ENCODE measurements around the gene BNIP5.

DNA sequence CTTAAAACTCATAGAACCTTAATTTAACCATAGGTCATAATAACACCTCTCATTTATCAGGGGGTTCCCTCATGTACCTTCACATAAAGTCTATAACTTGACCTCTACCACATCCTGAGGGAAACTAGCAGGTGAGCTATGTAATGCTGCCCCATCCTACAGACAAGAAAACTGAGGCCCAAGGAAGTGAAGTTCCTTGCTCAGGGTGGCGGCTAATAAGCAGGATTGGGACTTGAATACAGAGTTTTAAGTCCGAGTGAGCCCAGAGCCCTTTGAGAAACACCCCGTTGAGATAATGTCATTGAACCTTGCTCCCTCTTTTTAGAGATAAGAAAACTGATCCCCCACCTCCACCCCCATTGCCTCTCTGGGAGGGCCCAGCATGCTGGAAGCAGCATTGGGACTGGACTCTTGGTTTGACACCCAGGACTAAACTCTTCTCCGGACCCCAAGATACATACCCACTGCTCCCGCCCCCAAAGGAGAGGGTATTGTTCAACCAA, 429 bp downstream of the BNIP5 start:
- TF ChIP-seq POLR2A (IDR thresholded peaks at IDR 0.05) = no peak
- no peak for TF ChIP-seq CTCF (IDR thresholded peaks at IDR 0.05)

Measured in esophagus squamous epithelium (tissue), 4 donors.